HG03139 (cell line): ENCODE measurements around the gene H19.

ENCODE experiments used
- ATAC-seq: cut with Tn5 transposase; IDR thresholded peaks from one replicate; pipeline ENCODE4 v1.9.1; 2021; ENCODE audit not compliant: unreplicated experiment

H19 gene

DNA sequence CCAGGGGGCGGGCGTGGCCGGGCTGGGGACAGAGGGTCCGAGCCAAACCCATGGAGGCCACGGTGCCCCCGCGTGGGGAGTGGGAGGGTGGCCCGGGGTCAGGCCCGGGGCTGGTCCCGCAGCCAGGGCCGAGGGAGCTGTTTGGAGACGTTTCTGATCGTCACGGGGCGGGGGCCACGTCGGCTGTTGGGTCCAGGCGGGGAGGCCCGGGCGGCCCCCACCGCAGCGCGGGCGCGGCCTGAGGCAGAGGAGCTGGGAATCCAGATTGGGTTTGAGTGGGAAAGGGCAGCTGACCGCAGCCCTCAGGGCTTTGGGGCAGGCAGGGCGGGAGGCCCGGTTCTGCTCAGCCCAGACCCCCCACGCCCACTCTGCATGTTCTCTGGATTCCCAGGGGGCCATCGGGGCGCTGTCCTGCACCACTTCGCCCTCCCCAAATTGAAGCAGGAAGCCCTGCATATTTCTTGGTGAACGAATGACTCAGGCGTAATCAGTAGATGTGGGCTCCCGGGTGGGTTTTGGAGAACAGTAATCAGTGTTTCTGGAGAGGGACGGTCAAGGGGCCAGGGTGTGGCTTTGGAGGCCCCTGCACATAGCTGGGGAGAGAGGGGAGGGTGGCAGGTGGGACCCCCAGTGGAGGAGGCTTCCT is 49.9 kb downstream of the H19 start:
- ATAC-seq = no peak

DNA sequence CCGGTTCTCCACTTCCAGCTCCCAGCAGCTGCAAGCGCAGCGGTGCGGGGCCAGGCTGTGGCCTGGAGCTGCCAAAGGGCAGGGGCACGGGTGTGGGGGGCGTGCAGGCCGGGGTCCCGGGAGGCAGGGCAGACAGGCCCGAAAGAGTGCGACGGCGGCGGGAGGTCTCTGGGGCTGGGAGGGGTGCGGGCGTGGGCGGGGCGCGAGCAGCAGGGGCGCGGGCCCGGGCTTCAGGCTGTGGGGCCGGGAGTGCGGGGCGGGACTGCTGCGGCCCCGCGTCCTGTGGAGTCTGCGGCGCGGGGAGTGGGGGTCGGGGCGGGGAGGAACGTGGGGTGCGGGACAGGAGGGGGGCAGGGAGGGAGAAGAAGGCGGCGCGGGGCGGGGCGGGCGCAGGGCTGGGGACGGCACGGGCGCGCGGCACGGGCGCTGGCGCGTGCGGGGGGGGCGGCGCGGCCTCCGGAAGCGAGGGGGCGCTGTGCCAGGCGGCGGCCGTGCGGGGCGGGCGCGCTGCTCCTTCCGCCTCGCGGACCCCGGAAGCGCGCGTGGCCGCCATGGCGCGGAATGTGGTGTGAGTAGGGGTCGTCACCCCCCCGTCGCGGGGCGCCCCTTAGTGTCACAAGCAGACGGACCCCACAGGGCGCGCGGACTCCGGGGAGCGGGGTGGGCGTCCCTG is 50.7 kb downstream of the H19 start, which contains the start of gene MRPL23:
Gene MRPL23, plus strand, starts transcription at position 521 of the 673 bp plus-strand sequence. Its CDS starts 31 bp downstream, at position 552.
- no peak for ATAC-seq
